ENCODE data around the gene TMED9.

GRCh38 chr5:177610770-177611445 lies 18.9 kb downstream of the TMED9 start:
- no peak for TF ChIP-seq CTCF (IDR thresholded peaks at IDR 0.05)
- no peak for TF ChIP-seq POLR2A (IDR thresholded peaks at IDR 0.05)
